Measurements from ENCODE around the gene SLC2A6. TPM values are rescaled to one million over a fixed set of nuclear protein-coding genes. Genes with fewer than 3 reads are reported as not detected.

The SLC2A6 gene
- total RNA-seq, 3 donors from 2014 or later, result 1.8 to 2.0 (median 1.8) TPM

GRCh38 chr9:133495327-133496293 lies 16.7 kb upstream of the SLC2A6 start:
- no peak overlapping the region for H3K4me3 ChIP-seq
- intact Hi-C loops (cut with DNase I; ENCODE audit: low total_unique reads), result no loop called here
- no peaks in the 10 kb centered on the region for H3K9me3 ChIP-seq
- no peak overlapping the region for H3K27ac ChIP-seq
- no peaks in the 10 kb centered on the region for H3K4me1 ChIP-seq
- H3K36me3 ChIP-seq, result no peaks in the 10 kb centered on the region
- H3K27me3 ChIP-seq, result peaks cover 3 to 12% of the 10 kb centered on the region in 2 donors
- TF ChIP-seq POLR2AphosphoS5 (IDR thresholded peaks at IDR 0.05) (no peak), CTCF (IDR thresholded peaks at IDR 0.05) (no peak), POLR2A (IDR thresholded peaks at IDR 0.05) (no peak)
- no peak for DNase-seq (ENCODE audit: low spot score in 2 of 2)

GRCh38 chr9:133494636-133495326 lies 15.9 kb upstream of the SLC2A6 start:
- H3K36me3 ChIP-seq, result no peaks in the 10 kb centered on the region
- TF ChIP-seq CTCF (IDR thresholded peaks at IDR 0.05), result no peak
- no peak for TF ChIP-seq POLR2A (IDR thresholded peaks at IDR 0.05)
- TF ChIP-seq POLR2AphosphoS5 (IDR thresholded peaks at IDR 0.05), result no peak
- DNase-seq (ENCODE audit: low spot score in 2 of 2), result no peak
- no peaks in the 10 kb centered on the region for H3K4me1 ChIP-seq
- H3K27ac ChIP-seq, result no peak overlapping the region
- H3K4me3 ChIP-seq, result no peak overlapping the region
- H3K27me3 ChIP-seq, result peaks cover 3 to 10% of the 10 kb centered on the region in 2 donors
- no peaks in the 10 kb centered on the region for H3K9me3 ChIP-seq
- intact Hi-C loops (cut with DNase I; ENCODE audit: low total_unique reads), result no loop called here

GRCh38 chr9:133493845-133494540 lies 15.1 kb upstream of the SLC2A6 start:
- peaks cover 3 to 8% of the 10 kb centered on the region in 2 donors for H3K27me3 ChIP-seq
- intact Hi-C loops (cut with DNase I; ENCODE audit: low total_unique reads), result no loop called here
- no peaks in the 10 kb centered on the region for H3K9me3 ChIP-seq
- H3K4me1 ChIP-seq, result no peaks in the 10 kb centered on the region
- H3K36me3 ChIP-seq, result no peaks in the 10 kb centered on the region
- TF ChIP-seq POLR2A (IDR thresholded peaks at IDR 0.05), result no peak
- no peak for TF ChIP-seq POLR2AphosphoS5 (IDR thresholded peaks at IDR 0.05)
- TF ChIP-seq CTCF (IDR thresholded peaks at IDR 0.05), result no peak
- no peak overlapping the region for H3K27ac ChIP-seq
- no peak overlapping the region for H3K4me3 ChIP-seq
- no peak for DNase-seq (ENCODE audit: low spot score in 2 of 2)

GRCh38 chr9:133493428-133493827 lies 14.5 kb upstream of the SLC2A6 start:
- H3K27ac ChIP-seq, result no peak overlapping the region
- DNase-seq (ENCODE audit: low spot score in 2 of 2), result no peak
- H3K36me3 ChIP-seq, result no peaks in the 10 kb centered on the region
- no peaks in the 10 kb centered on the region for H3K9me3 ChIP-seq
- H3K4me3 ChIP-seq, result no peak overlapping the region
- H3K27me3 ChIP-seq, result peaks cover 3 to 8% of the 10 kb centered on the region in 2 donors
- H3K4me1 ChIP-seq, result no peaks in the 10 kb centered on the region
- intact Hi-C loops (cut with DNase I; ENCODE audit: low total_unique reads), result no loop called here
- TF ChIP-seq POLR2AphosphoS5 (IDR thresholded peaks at IDR 0.05) (no peak), CTCF (IDR thresholded peaks at IDR 0.05) (no peak), POLR2A (IDR thresholded peaks at IDR 0.05) (no peak)

Measured in breast epithelium (tissue), 4 donors.